Measurements from ENCODE around the gene ATP8A2. TPM values are rescaled to one million over a fixed set of nuclear protein-coding genes. Genes with fewer than 3 reads are reported as not detected.

The ATP8A2 gene
- total and polyA plus RNA-seq, 10 of the 15 experiments (the other 5 are each of a cell fraction or from before 2014, with no cell fraction given), result 0.01 to 0.04 (median 0.04) TPM; not detected in 7

- intact Hi-C loops (cut with micrococcal nuclease; ENCODE audit: unreplicated experiment), result no loop called here
These were observed 403.5 kb downstream of the ATP8A2 start for GRCh38 chr13:25775275-25775674.

More at GRCh38 chr13:25775275-25775674, 403.5 kb downstream of the ATP8A2 start:
- no peaks in the 10 kb centered on the region for H4K20me1 ChIP-seq (ENCODE audit: control insufficient read depth, insufficient read depth)
- H2AFZ ChIP-seq (ENCODE audit: control insufficient read depth, low read depth, low read length), result no peak overlapping the region
- RAD21 ChIA-PET (ENCODE audit: unreplicated experiment), result no interaction called here
- H3K27me3 ChIP-seq (replicated peaks in 1 of 2; ENCODE audit: control insufficient read depth in 2 of 2, insufficient read depth in 2 of 2, low read length in 1 of 2), result no peaks in the 10 kb centered on the region; a peak in 1 of 4 replicates
- no peak overlapping the region for H3K4me3 ChIP-seq
- in situ Hi-C loops (cut with MboI), result no loop called here
- no peak for ATAC-seq
- no peak for FAIRE-seq
- H3K9ac ChIP-seq (ENCODE audit: control insufficient read depth, insufficient read depth, low read length), result no peak overlapping the region
- TF ChIP-seq KDM1A (IDR thresholded peaks at IDR 0.05; ENCODE audit: borderline replicate concordance) (no peak), WRNIP1 (IDR thresholded peaks at IDR 0.05; ENCODE audit: borderline replicate concordance, low read depth, low read length) (no peak), CEBPZ (IDR thresholded peaks at IDR 0.05; ENCODE audit: low read depth, low read length) (no peak), PML (IDR thresholded peaks at IDR 0.05; ENCODE audit: low read length) (no peak), SIX5 (IDR thresholded peaks at IDR 0.05; ENCODE audit: low read depth, low read length, severe bottlenecking) (no peak), SREBF2 (IDR thresholded peaks at IDR 0.05; ENCODE audit: low read length) (no peak), BRCA1 (IDR thresholded peaks at IDR 0.05; ENCODE audit: low read depth, low read length) (no peak)
- TF ChIP-seq, protein P1, sequence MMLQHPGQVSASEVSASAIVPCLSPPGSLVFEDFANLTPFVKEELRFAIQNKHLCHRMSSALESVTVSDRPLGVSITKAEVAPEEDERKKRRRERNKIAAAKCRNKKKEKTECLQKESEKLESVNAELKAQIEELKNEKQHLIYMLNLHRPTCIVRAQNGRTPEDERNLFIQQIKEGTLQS (IDR thresholded peaks at IDR 0.05; ENCODE audit: borderline replicate concordance, extremely low read depth, low read depth, low read length), result no peak
- TF ChIP-seq, protein P2, sequence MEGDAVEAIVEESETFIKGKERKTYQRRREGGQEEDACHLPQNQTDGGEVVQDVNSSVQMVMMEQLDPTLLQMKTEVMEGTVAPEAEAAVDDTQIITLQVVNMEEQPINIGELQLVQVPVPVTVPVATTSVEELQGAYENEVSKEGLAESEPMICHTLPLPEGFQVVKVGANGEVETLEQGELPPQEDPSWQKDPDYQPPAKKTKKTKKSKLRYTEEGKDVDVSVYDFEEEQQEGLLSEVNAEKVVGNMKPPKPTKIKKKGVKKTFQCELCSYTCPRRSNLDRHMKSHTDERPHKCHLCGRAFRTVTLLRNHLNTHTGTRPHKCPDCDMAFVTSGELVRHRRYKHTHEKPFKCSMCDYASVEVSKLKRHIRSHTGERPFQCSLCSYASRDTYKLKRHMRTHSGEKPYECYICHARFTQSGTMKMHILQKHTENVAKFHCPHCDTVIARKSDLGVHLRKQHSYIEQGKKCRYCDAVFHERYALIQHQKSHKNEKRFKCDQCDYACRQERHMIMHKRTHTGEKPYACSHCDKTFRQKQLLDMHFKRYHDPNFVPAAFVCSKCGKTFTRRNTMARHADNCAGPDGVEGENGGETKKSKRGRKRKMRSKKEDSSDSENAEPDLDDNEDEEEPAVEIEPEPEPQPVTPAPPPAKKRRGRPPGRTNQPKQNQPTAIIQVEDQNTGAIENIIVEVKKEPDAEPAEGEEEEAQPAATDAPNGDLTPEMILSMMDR (IDR thresholded peaks at IDR 0.05 in 2 of 3, conservative IDR thresholded peaks at IDR 0.05 in 1 of 3; ENCODE audit: control insufficient read depth in 2 of 3, extremely low read depth in 1 of 3, insufficient read depth in 1 of 3, low read depth in 3 of 3, low read length in 3 of 3), result no peak
- POLR2A ChIA-PET, result no interaction called here
- BruUV-seq (replicated peaks), result no TSS peak
- H3K4me1 ChIP-seq (ENCODE audit: control insufficient read depth, insufficient read depth, low read length), result no peaks in the 10 kb centered on the region
- CTCF ChIA-PET, result no interaction called here
- H3K79me2 ChIP-seq (ENCODE audit: control insufficient read depth, insufficient read depth, low read length), result no peaks in the 10 kb centered on the region
- no peak overlapping the region for H3K27ac ChIP-seq (ENCODE audit: control insufficient read depth, insufficient read depth)
- no peak overlapping the region for H3K4me2 ChIP-seq (ENCODE audit: control insufficient read depth, insufficient read depth)
- no peaks in the 10 kb centered on the region for H3K9me3 ChIP-seq (replicated peaks; ENCODE audit: control insufficient read depth, insufficient read depth, low read length)
- SMC1A ChIA-PET (ENCODE audit: uncharacterized antibody, unreplicated experiment), result no interaction called here
- 16% methylated on average over 3 of the region's 3 CpGs for WGBS (ENCODE audit: insufficient coverage, insufficient replicate concordance, low lambda C conversion rate, missing lambda C conversion rate)
- no peaks in the 10 kb centered on the region for H3K36me3 ChIP-seq (ENCODE audit: control insufficient read depth in 2 of 2, insufficient read depth in 2 of 2, low read length in 1 of 2)
- no peak for DNase-seq (ENCODE audit: low read depth, low spot score)

Measured in GM12878 (cell line).